Measurements from ENCODE around the gene SLC24A3. TPM values are rescaled to one million over a fixed set of nuclear protein-coding genes. Genes with fewer than 3 reads are reported as not detected.

SLC24A3 gene
- total RNA-seq, 1 donor from 2014 or later = 0.79 TPM

GRCh38 chr20:19618711-19619110 is 406.3 kb downstream of the SLC24A3 start:
- FAIRE-seq = no peak
- peaks cover 10% of the 10 kb centered on the region for H3K4me1 Mint-ChIP-seq (ENCODE audit: low read depth, unreplicated experiment)

GRCh38 chr20:19619904-19620430 is 407.5 kb downstream of the SLC24A3 start:
- H3K79me2 ChIP-seq (ENCODE audit: insufficient read depth, low read length) = no peaks in the 10 kb centered on the region
- H3K4me2 ChIP-seq (ENCODE audit: low read length) = no peak overlapping the region
- H3K9ac ChIP-seq (ENCODE audit: low read length) = no peak overlapping the region
- no peak for TF ChIP-seq EZH2 (IDR thresholded peaks at IDR 0.05; ENCODE audit: insufficient read depth, low read length)
- TF ChIP-seq CTCF (IDR thresholded peaks at IDR 0.05; ENCODE audit: insufficient read depth, low read depth, low read length) = no peak
- DNase-seq (ENCODE audit: low read depth) (no peak), FAIRE-seq (no peak)
- H3K27me3 Mint-ChIP-seq (ENCODE audit: low read depth, unreplicated experiment) = peaks cover 12% of the 10 kb centered on the region
- H3K27me3 ChIP-seq (ENCODE audit: insufficient read depth, low read length) = no peaks in the 10 kb centered on the region
- no peak overlapping the region for H3K27ac Mint-ChIP-seq (ENCODE audit: unreplicated experiment)
- peaks cover 2% of the 10 kb centered on the region for H3K9me3 ChIP-seq (ENCODE audit: insufficient read depth, low read depth, low read length)
- no peaks in the 10 kb centered on the region for H3K4me1 ChIP-seq (ENCODE audit: insufficient read depth, low read length)
- H2AFZ ChIP-seq (ENCODE audit: low read depth, low read length) = no peak overlapping the region
- no peak overlapping the region for H3K4me3 Mint-ChIP-seq (ENCODE audit: unreplicated experiment)
- H3K27ac ChIP-seq (ENCODE audit: low read depth, low read length) = no peak overlapping the region
- peaks cover 9% of the 10 kb centered on the region for H3K9me3 Mint-ChIP-seq (ENCODE audit: unreplicated experiment)
- H3K36me3 ChIP-seq (ENCODE audit: insufficient read depth, low read length) = no peaks in the 10 kb centered on the region
- peaks cover 10% of the 10 kb centered on the region for H3K4me1 Mint-ChIP-seq (ENCODE audit: low read depth, unreplicated experiment)
- H3K36me3 Mint-ChIP-seq (ENCODE audit: low read depth, unreplicated experiment) = no peaks in the 10 kb centered on the region
- no peaks in the 10 kb centered on the region for H4K20me1 ChIP-seq (ENCODE audit: insufficient read depth, low read length)
- H3K4me3 ChIP-seq (ENCODE audit: insufficient read depth, low read depth, low read length) = no peak overlapping the region

More at GRCh38 chr20:19618711-19619110, 406.3 kb downstream of the SLC24A3 start:
- Mint-ChIP-seq H3K27me3 (ENCODE audit: low read depth, unreplicated experiment) (peaks cover 19% of the 10 kb centered on the region), H3K27ac (ENCODE audit: unreplicated experiment) (no peak overlapping the region), H3K4me3 (ENCODE audit: unreplicated experiment) (no peak overlapping the region), H3K36me3 (ENCODE audit: low read depth, unreplicated experiment) (no peaks in the 10 kb centered on the region), H3K9me3 (ENCODE audit: unreplicated experiment) (peaks cover under 1% of the 10 kb centered on the region)
- Histone ChIP-seq H3K36me3 (ENCODE audit: insufficient read depth, low read length) (no peaks in the 10 kb centered on the region), H3K4me3 (ENCODE audit: insufficient read depth, low read depth, low read length) (no peak overlapping the region), H3K27ac (ENCODE audit: low read depth, low read length) (no peak overlapping the region), H4K20me1 (ENCODE audit: insufficient read depth, low read length) (no peaks in the 10 kb centered on the region), H3K4me1 (ENCODE audit: insufficient read depth, low read length) (no peaks in the 10 kb centered on the region), H3K27me3 (ENCODE audit: insufficient read depth, low read length) (no peaks in the 10 kb centered on the region), H3K9me3 (ENCODE audit: insufficient read depth, low read depth, low read length) (peaks cover 2% of the 10 kb centered on the region), H3K4me2 (ENCODE audit: low read length) (no peak overlapping the region), H2AFZ (ENCODE audit: low read depth, low read length) (no peak overlapping the region), H3K9ac (ENCODE audit: low read length) (no peak overlapping the region), H3K79me2 (ENCODE audit: insufficient read depth, low read length) (no peaks in the 10 kb centered on the region)
- no peak for DNase-seq (ENCODE audit: low read depth)
- TF ChIP-seq EZH2 (IDR thresholded peaks at IDR 0.05; ENCODE audit: insufficient read depth, low read length) (no peak), CTCF (IDR thresholded peaks at IDR 0.05; ENCODE audit: insufficient read depth, low read depth, low read length) (no peak)

- peaks cover 10% of the 10 kb centered on the region for H3K4me1 Mint-ChIP-seq (ENCODE audit: low read depth, unreplicated experiment)
- Histone ChIP-seq H3K9me3 (ENCODE audit: insufficient read depth, low read depth, low read length) (peaks cover 2% of the 10 kb centered on the region), H3K4me3 (ENCODE audit: insufficient read depth, low read depth, low read length) (no peak overlapping the region), H4K20me1 (ENCODE audit: insufficient read depth, low read length) (no peaks in the 10 kb centered on the region), H2AFZ (ENCODE audit: low read depth, low read length) (no peak overlapping the region), H3K4me1 (ENCODE audit: insufficient read depth, low read length) (no peaks in the 10 kb centered on the region), H3K9ac (ENCODE audit: low read length) (no peak overlapping the region), H3K4me2 (ENCODE audit: low read length) (no peak overlapping the region), H3K27me3 (ENCODE audit: insufficient read depth, low read length) (no peaks in the 10 kb centered on the region), H3K27ac (ENCODE audit: low read depth, low read length) (no peak overlapping the region), H3K36me3 (ENCODE audit: insufficient read depth, low read length) (no peaks in the 10 kb centered on the region), H3K79me2 (ENCODE audit: insufficient read depth, low read length) (no peaks in the 10 kb centered on the region)
- TF ChIP-seq EZH2 (IDR thresholded peaks at IDR 0.05; ENCODE audit: insufficient read depth, low read length) (no peak), CTCF (IDR thresholded peaks at IDR 0.05; ENCODE audit: insufficient read depth, low read depth, low read length) (no peak)
- H3K4me3 Mint-ChIP-seq (ENCODE audit: unreplicated experiment) = no peak overlapping the region
- H3K27ac Mint-ChIP-seq (ENCODE audit: unreplicated experiment) = no peak overlapping the region
- H3K27me3 Mint-ChIP-seq (ENCODE audit: low read depth, unreplicated experiment) = peaks cover 12% of the 10 kb centered on the region
- FAIRE-seq (no peak), DNase-seq (ENCODE audit: low read depth) (no peak)
- H3K36me3 Mint-ChIP-seq (ENCODE audit: low read depth, unreplicated experiment) = no peaks in the 10 kb centered on the region
- H3K9me3 Mint-ChIP-seq (ENCODE audit: unreplicated experiment) = peaks cover 9% of the 10 kb centered on the region
Measured at GRCh38 chr20:19620446-19620845, 408.0 kb downstream of the SLC24A3 start.

Measured in astrocyte (in vitro differentiated cells and primary cell).